Liver (tissue), 9 donors: Measurements from ENCODE around the gene OR1I1. TPM values are rescaled to one million over a fixed set of nuclear protein-coding genes. Genes with fewer than 3 reads are reported as not detected.

ENCODE experiments used
- DNase-seq: peaks from one replicate; pipeline ENCODE4 v3.0.0-alpha.2; 2017; ENCODE audit warnings: low spot score
- H3K27ac ChIP-seq, 2 donors: one replicate each; pipeline ENCODE4 v1.7.0; 2013; ENCODE audit warnings: inconsistent platforms in 2 of 2, low read length in 2 of 2, control low read depth in 1 of 2, low read depth in 1 of 2, mild to moderate bottlenecking in 1 of 2
- H3K27me3 ChIP-seq, 4 donors: one replicate each; pipeline versions ENCODE4 v1.6.1 to v1.7.0; 2013; ENCODE audit warnings: low read length in 3 of 4, inconsistent platforms in 1 of 4, mild to moderate bottlenecking in 1 of 4, moderate library complexity in 1 of 4; ENCODE audit not compliant: control insufficient read depth in 4 of 4, insufficient read depth in 4 of 4
- H3K36me3 ChIP-seq, 4 donors: one replicate each; pipeline versions ENCODE4 v1.6.1 to v1.7.0; 2013; ENCODE audit warnings: low read length in 3 of 4, mild to moderate bottlenecking in 3 of 4, low read depth in 1 of 4, moderate library complexity in 1 of 4; ENCODE audit not compliant: control insufficient read depth in 4 of 4, insufficient read depth in 3 of 4
- H3K4me1 ChIP-seq, 4 donors: one replicate each; pipeline versions ENCODE4 v1.6.1 to v1.7.0; 2013; ENCODE audit warnings: low read length in 3 of 4, mild to moderate bottlenecking in 3 of 4, moderate library complexity in 1 of 4; ENCODE audit not compliant: control insufficient read depth in 4 of 4, insufficient read depth in 4 of 4
- H3K4me3 ChIP-seq, 3 donors: one replicate each; pipeline versions ENCODE4 v1.6.1 to v1.7.0; 2013; ENCODE audit warnings: low read length in 3 of 3, control low read depth in 1 of 3, low read depth in 1 of 3, mild to moderate bottlenecking in 1 of 3
- H3K9ac ChIP-seq, 2 donors: one replicate each; pipeline ENCODE4 v1.7.0; 2013; ENCODE audit warnings: low read length in 2 of 2, mild to moderate bottlenecking in 2 of 2, moderate library complexity in 2 of 2, control low read depth in 1 of 2, low read depth in 1 of 2
- H3K9me3 ChIP-seq, 4 donors: one replicate each; pipeline versions ENCODE4 v1.6.1 to v1.7.0; 2013; ENCODE audit warnings: low read length in 3 of 4; ENCODE audit not compliant: control insufficient read depth in 4 of 4
- ATF3 ChIP-seq: IDR thresholded peaks from 2 replicates; pipeline ENCODE4 v1.6.1; 2016; ENCODE audit warnings: antibody characterized with exemption
- CTCF ChIP-seq: fragments of 150-350 bp; IDR thresholded peaks from 2 replicates; pipeline ENCODE4 v1.5.1; 2017; ENCODE audit warnings: improper control_type of control experiment, low read depth, low read length; ENCODE audit not compliant: missing input control
- EGR1 ChIP-seq, 2 donors: IDR thresholded peaks; 2 replicates each; pipeline ENCODE4 v1.6.1; 2016 to 2018; ENCODE audit warnings: antibody characterized with exemption in 2 of 2, low read depth in 2 of 2
- GABPA ChIP-seq, 2 donors: IDR thresholded peaks in 1 of 2; conservative IDR thresholded peaks in 1 of 2; 2 replicates each; pipeline ENCODE4 v1.6.1; 2016; ENCODE audit warnings: antibody characterized with exemption in 2 of 2, mild to moderate bottlenecking in 1 of 2, moderate library complexity in 1 of 2
- HNF4G ChIP-seq: IDR thresholded peaks from 2 replicates; pipeline ENCODE4 v1.6.1; 2016; ENCODE audit warnings: antibody characterized with exemption
- JUND ChIP-seq, 2 donors: IDR thresholded peaks; 2 replicates each; pipeline ENCODE4 v1.6.1; 2016; ENCODE audit warnings: antibody characterized with exemption in 2 of 2
- NR2F2 ChIP-seq: IDR thresholded peaks from 2 replicates; pipeline ENCODE4 v1.6.1; 2016; ENCODE audit warnings: antibody characterized with exemption
- RAD21 ChIP-seq, 2 donors: IDR thresholded peaks; 2 replicates each; pipeline ENCODE4 v1.6.1; 2016; ENCODE audit warnings: antibody characterized with exemption in 2 of 2, mild to moderate bottlenecking in 2 of 2
- RXRA ChIP-seq, 2 donors: IDR thresholded peaks; 2 replicates each; pipeline ENCODE4 v1.6.1; 2017 to 2018; ENCODE audit warnings: antibody characterized with exemption in 2 of 2, mild to moderate bottlenecking in 1 of 2
- SP1 ChIP-seq: IDR thresholded peaks from 2 replicates; pipeline ENCODE4 v1.6.1; 2018; ENCODE audit warnings: antibody characterized with exemption, mild to moderate bottlenecking
- TAF1 ChIP-seq: conservative IDR thresholded peaks from 2 replicates; pipeline ENCODE4 v1.6.1; 2016; ENCODE audit warnings: antibody characterized with exemption, mild to moderate bottlenecking
- YY1 ChIP-seq: IDR thresholded peaks from 2 replicates; pipeline ENCODE4 v1.6.1; 2016; ENCODE audit warnings: antibody characterized with exemption, mild to moderate bottlenecking
- WGBS: extraction: QIAGEN DNeasy Blood & Tissue Kit; methylation state at CpG from one replicate; pipeline ENCODE4 v1.1.7; 2013; 5-methylcytosine and 5-hydroxymethylcytosine counted together
- polyA plus RNA-seq, 2 donors: library from polyadenylated mRNA; stranded (reverse) in 1 of 2; unstranded in 1 of 2; fragments of 200-250 nt in 1 of 2; fragments of >200 nt in 1 of 2; fragmentation: Nextera tagmentation in 1 of 2; extraction: Ambion mirVana in 1 of 2; gene quantifications; one replicate each; pipeline versions ENCODE4 v1.2.1 to v1.2.3, GENCODE V29; 2013 to 2015
- total RNA-seq, 2 donors: library from RNA; depleted of rRNA; stranded (reverse); fragments of >200 nt; gene quantifications; one replicate each; pipeline ENCODE4 v1.2.3, GENCODE V29; 2014
- TF ChIP-seq, protein P1 (sequence below): IDR thresholded peaks from 2 replicates; pipeline ENCODE4 v1.6.1; 2016; ENCODE audit warnings: antibody characterized with exemption, mild to moderate bottlenecking
- TF ChIP-seq, protein P2 (sequence below): IDR thresholded peaks from 2 replicates; pipeline ENCODE4 v1.6.1; 2016; ENCODE audit warnings: antibody characterized with exemption
- donor health status: healthy.
- donor health status: healthy.
- donor health status: healthy.
- donor health status: healthy.
- donor health status: healthy.

OR1I1 gene
- total and polyA plus RNA-seq, 4 donors = not detected

GRCh38 chr19:15098460-15098859, 16.4 kb downstream of the OR1I1 start:
- peaks cover 0 to 2% (median under 1%) of the 10 kb centered on the region in 4 donors for H3K9me3 ChIP-seq
- no peak overlapping the region for H3K27ac ChIP-seq
- H3K4me3 ChIP-seq = no peak overlapping the region
- H3K36me3 ChIP-seq = no peaks in the 10 kb centered on the region
- H3K27me3 ChIP-seq = no peaks in the 10 kb centered on the region
- WGBS = 81% methylated on average over 10 of the region's 10 CpGs
- H3K4me1 ChIP-seq = no peaks in the 10 kb centered on the region
- H3K9ac ChIP-seq = no peak overlapping the region
- TF ChIP-seq GABPA (IDR thresholded peaks at IDR 0.05 in 1 of 2, conservative IDR thresholded peaks at IDR 0.05 in 1 of 2) = no peak
- TF ChIP-seq, protein P1, sequence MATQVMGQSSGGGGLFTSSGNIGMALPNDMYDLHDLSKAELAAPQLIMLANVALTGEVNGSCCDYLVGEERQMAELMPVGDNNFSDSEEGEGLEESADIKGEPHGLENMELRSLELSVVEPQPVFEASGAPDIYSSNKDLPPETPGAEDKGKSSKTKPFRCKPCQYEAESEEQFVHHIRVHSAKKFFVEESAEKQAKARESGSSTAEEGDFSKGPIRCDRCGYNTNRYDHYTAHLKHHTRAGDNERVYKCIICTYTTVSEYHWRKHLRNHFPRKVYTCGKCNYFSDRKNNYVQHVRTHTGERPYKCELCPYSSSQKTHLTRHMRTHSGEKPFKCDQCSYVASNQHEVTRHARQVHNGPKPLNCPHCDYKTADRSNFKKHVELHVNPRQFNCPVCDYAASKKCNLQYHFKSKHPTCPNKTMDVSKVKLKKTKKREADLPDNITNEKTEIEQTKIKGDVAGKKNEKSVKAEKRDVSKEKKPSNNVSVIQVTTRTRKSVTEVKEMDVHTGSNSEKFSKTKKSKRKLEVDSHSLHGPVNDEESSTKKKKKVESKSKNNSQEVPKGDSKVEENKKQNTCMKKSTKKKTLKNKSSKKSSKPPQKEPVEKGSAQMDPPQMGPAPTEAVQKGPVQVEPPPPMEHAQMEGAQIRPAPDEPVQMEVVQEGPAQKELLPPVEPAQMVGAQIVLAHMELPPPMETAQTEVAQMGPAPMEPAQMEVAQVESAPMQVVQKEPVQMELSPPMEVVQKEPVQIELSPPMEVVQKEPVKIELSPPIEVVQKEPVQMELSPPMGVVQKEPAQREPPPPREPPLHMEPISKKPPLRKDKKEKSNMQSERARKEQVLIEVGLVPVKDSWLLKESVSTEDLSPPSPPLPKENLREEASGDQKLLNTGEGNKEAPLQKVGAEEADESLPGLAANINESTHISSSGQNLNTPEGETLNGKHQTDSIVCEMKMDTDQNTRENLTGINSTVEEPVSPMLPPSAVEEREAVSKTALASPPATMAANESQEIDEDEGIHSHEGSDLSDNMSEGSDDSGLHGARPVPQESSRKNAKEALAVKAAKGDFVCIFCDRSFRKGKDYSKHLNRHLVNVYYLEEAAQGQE = no peak
- TF ChIP-seq JUND (IDR thresholded peaks at IDR 0.05) = no peak
- TF ChIP-seq EGR1 (IDR thresholded peaks at IDR 0.05; ENCODE audit: low read depth in 2 of 2) = no peak
- TF ChIP-seq TAF1 = no peak
- no peak for TF ChIP-seq CTCF
- TF ChIP-seq ATF3 = no peak
- TF ChIP-seq RXRA (IDR thresholded peaks at IDR 0.05) = no peak
- no peak for TF ChIP-seq NR2F2
- DNase-seq = no peak

DNA sequence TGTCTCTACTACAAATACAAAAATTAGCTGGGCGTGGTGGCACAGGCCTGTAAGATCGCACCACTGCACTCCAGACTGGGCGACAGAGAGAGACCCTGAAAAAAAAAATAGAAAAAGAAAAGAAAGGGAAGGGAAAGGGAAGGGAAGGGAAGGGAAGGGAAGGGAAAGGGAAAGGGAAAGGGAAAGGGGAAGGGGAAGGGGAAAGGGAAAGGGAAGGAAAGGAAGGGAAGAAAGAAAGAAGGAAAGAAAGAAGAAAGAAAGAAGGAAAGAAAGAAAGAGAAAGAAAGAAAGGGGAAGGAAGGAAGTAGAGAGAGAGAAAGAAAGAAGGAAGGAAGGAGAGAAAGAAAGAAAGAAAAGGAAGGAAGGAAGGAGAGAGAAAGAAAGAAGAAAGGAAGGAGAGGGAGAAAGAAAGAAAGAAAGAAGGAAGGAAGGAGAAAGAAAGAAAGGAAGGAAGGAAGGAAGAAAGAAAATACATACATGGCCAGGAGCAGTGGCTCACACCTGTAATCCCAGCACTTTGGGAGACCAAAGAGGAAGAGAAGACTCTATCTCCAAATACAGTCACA, 17.1 kb downstream of the OR1I1 start:
- H3K9me3 ChIP-seq = peaks cover 0 to 4% (median 3%) of the 10 kb centered on the region in 4 donors
- WGBS = 89% methylated on average over 3 of the region's 3 CpGs
- H3K4me3 ChIP-seq = no peak overlapping the region
- H3K36me3 ChIP-seq = no peaks in the 10 kb centered on the region
- no peaks in the 10 kb centered on the region for H3K27me3 ChIP-seq
- H3K4me1 ChIP-seq = no peaks in the 10 kb centered on the region
- no peak overlapping the region for H3K9ac ChIP-seq
- TF ChIP-seq HNF4G (no peak), NR2F2 (no peak), CTCF (no peak), SP1 (no peak), RAD21 (IDR thresholded peaks at IDR 0.05) (no peak), RXRA (IDR thresholded peaks at IDR 0.05) (no peak), GABPA (IDR thresholded peaks at IDR 0.05 in 1 of 2, conservative IDR thresholded peaks at IDR 0.05 in 1 of 2) (no peak), YY1 (no peak), ATF3 (no peak)
- TF ChIP-seq, protein P1 = no peak
- TF ChIP-seq, protein P2, sequence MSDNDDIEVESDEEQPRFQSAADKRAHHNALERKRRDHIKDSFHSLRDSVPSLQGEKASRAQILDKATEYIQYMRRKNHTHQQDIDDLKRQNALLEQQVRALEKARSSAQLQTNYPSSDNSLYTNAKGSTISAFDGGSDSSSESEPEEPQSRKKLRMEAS = no peak
- no peak for DNase-seq
- no peak overlapping the region for H3K27ac ChIP-seq
